NCI-H446 treated with DMSO at 0.1 percent for 48 hours (cell line): ENCODE results near the gene SLC16A3.
A peak's percentile ranks its signal among the peaks of the same experiment; 100 is the strongest.

Experiments
- DNase-seq: peaks from one replicate; lab custom pipeline; 2025; lab: John Stamatoyannopoulos, UW

The SLC16A3 gene

DNA sequence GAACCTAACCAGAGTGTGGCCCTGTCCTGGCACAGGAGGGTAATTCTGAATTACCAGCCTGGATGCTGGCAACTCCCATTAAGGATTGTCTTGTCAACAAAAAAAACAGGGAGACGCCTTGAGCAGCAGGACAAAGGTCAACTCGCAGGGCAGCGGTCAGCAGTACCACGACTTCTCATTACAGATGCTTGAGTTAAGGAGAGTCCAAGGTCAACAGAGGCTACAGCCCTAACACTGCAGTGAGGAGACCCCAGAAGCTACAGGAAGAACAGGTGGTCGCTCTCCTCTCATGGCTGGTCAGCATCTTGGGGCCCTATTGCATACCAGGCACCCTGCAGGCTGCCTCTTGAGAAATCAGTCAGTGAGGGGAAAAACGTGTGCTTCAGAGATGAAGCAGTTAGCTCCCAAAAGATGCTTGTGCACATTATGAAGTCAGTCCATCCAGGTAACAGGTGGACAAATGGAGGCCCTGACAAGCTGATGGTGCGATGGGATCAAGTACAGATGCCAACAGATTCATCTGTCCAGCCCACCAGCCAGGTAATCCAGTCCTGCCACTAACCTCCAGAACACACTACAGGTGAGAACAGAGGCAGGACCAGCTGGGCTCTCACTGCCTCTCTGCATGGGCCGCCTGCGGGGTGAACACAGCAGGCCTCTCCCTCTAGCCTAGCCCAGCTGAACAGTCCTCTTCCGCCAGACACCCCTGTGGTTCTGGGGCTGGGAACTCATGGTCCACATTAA is 40.5 kb downstream of the SLC16A3 start:
- DNase-seq, result no peak

DNA sequence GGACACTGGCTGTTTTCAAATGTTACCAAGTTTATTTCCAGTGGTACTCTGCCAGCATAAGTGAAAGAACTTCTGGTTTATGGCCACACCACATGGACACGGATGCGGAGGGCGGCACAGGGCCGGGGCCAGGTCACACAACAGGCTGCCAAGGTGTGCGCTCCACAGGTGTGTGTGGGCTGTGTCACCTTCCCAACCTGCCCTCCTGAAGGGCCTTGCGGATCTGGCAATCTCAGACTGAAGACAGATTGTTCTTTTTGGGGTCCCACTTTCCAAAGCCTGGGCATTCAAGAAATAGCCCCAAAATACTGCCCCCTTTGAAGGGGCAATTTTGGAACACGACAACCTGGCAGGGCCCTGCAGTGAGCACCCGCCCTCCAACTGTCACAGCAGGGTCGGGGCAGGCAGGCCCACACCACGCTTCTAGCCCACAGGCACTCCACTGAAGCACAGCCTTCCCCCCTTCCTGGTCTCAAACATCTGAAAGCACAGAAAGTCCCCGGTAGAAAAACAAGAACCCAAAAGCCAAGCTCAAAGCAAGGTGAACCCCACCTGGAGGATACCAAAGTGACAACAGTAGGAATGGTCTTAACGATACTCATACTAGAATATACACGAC is 41.1 kb downstream of the SLC16A3 start:
- no peak for DNase-seq

DNA sequence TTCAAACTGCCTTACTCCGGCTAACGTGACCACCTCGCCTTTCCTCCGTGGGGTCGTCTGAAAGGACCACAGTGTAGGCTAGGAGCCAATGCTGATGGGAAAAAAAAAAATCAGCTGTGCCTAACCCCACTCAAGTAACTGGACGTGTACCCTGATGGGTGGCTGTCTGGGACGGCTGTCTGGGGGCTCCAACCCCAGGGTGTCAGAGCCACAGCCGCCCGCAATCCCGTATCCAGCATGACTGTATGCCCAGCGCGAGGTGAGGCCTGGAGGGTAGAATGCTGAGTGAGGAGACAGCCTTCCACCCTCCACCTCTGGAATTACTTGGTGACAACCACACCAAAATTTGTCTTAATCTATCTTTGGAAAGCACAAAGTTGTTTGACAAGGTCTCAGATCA is 41.8 kb downstream of the SLC16A3 start:
- DNase-seq, result no peak

DNA sequence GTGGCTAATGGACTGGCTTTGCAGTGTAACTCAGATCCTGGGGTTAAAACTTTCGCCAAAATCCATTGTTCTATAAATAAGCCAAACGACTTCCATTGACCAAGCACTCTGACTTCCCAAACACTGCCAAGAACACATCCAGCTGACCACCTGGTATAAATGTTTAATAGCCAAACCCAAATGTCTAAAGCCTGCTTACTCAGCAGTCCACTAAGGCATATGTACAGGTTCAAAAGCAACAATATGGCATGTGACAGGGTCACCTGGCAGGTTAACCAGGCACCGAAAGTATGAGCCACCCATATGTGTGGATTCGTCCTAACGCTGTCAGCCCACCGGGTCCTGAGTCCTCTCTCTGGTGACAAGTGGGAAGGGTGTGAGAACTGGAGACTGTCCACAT is 42.6 kb downstream of the SLC16A3 start:
- DNase-seq, result no peak

DNA sequence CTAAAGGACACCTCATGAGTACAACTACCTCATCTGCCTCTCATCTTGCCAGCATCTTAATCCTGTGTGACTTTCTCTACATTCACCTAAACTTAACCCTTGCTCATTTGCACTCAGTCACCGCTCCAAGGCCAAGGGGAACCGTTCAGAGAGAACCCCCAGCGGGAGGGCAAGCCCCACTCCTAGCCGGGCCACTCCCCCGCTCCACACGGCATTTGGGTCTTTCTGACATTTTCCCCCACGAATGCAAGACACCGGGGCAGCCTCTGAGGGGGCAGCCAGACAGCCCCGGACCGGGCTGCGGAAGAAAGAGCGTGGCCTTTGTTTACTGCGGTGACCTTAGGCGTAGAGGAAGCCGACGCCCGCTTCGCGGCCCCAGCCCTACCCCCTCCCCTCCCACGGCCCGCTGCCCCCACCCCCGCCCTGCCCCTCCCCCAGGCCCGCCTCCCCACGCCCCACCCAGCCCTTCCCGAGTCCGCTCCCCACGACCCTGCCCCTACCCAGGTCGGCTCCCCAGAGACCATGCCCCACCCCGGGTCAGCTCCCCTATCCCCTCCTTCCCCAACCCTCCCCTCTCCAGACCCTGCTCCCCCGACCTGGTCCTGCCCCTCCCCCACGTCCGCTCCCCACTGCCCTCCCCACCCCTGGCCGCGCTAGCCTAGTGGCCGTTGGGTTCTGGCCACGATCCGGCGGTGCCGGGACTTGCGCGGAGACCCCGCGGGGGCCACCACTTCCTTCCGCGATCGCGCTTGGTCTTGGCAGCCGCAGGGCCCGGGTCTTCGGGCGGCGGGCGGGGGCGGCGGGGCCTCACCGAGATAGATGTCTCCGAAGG is 43.9 kb downstream of the SLC16A3 start:
- DNase-seq, result no peak

DNA sequence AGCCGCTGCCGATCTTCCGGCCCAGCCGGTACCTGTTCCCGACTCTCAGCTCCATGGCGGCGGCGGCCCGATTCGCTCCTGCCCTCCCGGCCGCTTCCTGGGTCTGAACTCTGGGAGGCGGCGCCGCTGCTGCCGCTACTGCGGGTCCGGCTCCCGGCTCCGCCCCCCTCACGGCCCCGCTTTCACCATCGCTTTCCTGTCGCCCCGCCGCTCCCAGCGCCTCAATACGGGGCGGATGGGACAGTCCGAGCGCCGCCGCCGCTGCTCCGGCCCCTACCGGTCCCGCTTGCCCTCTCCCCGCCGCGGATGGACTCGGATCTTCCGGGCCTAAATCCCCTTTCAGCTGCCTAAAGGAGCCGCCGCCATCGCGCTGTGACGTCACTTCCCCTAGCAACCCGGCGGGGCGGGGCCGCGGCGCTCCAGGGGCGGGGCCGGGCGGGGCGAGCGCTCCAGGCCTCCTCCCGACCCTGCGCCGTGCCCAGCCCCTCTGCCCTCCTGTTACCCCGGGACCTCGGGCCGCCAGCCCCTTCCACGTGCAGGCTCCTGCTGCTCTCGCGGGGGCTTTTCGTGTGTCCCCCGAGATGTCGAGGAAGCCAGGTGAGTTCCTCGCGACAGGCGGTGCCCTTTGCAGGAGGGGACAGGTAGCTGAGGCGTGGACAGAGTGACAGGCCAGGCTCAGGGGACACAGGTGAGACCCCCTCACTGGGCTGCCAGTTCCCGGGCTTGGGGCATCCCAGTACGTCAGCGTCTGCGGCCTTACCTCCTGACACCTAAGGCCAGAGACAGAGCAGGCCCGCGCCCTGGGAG is 44.7 kb downstream of the SLC16A3 start, which contains the start of gene CSNK1D:
CSNK1D (minus strand) TSS at position 374 of the 807 bp plus-strand sequence; CDS start at position 55, 319 bp downstream.
- peak; percentile 74 for DNase-seq

DNA sequence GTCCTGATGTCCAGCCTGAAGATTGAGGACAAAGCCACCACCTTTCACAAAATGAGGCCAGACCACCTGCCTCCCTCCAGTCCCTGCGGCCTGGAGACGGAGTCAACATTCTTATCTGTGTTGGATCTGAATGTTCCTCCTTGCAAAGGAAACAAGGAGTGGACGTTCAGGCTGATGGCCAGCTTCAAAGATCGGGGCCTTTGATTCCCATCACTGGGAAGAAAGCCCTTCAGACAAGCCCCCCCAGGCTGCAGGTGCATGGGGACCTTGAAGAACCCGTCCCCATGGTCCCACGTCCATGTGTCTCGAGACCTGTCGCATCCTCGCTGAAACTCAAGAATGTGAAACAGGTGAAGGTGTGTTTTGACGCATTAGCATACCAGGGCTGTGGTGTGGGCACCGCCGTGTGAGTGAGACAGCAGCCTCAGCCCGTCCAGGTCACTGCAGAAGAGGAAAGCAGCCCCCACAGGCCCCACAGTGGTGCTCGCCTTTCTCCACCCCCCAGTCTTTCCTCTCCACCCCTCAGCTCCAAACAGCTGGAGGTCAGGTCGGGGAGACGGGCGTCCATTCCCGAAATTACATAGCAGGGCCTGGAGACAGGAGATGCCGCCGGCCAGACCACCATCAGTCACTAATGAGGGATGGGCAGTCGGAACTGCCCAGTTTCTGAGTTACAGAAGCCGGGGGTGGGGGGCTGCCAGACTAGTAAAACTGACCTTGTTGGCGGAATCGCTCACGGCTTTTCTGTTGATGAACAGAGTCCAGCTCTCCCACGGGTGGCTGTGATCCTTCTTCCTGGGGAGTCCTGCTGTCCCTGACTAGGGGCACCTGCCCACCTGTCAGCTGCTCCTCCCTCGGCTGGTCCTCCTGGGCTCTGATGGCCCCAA is 45.5 kb downstream of the SLC16A3 start:
- no peak for DNase-seq

DNA sequence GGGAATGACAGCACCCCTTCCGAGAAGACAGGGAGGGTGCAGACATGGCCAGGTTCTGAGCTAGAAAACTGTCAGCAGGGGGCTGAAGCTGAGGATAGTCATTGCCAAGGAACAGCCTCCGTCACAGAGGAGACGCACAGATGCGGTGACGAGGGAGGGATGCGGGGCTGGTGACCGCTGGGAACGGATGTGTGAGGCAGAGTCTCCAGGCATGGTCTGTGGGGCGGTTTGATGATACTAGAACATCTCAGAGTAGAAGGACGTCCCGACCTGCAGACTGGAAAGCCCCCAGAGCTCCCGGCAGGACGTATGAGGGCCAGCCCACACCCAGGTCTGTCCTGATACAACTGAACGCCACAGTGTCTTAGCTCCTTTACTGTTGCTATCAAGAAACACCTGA is 46.5 kb downstream of the SLC16A3 start:
- no peak for DNase-seq

DNA sequence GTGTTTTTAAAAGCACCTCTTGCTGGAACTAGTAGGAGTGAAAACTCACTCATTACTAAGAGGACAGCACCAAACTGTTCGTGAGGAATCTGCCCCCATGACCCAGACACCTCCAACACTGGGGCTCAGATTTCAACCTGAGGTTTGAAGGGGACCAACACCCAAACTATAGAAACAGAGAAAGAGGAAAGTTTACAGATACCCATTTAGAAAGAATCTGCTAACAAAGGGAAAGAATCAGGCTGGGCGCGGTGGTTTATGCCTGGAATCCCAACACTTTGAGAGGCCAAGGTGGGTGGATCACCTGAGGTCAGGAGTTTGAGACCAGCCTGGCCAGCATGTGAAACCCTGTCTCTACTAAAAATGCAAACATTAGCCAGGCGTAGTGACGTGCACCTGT is 48.1 kb downstream of the SLC16A3 start:
- no peak for DNase-seq

DNA sequence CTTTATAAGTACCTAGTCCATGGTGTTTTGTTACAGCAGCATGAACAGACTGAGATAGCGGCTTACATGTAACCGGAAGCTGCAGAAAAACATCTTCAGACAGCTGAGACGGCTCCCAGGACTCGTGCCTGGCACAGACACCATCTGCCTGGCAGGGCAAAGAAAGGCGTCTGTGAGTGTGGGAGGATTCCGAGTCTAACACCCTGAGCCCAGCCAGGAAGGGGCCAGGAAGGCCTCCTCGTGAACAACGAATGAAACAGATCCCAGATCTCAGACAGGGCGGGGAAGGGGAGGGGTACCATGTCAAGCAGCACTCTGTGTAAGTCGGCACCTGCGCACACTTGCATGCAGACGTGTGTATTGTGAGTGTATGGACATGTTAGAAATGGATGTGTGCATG is 49.0 kb downstream of the SLC16A3 start:
- no peak for DNase-seq

DNA sequence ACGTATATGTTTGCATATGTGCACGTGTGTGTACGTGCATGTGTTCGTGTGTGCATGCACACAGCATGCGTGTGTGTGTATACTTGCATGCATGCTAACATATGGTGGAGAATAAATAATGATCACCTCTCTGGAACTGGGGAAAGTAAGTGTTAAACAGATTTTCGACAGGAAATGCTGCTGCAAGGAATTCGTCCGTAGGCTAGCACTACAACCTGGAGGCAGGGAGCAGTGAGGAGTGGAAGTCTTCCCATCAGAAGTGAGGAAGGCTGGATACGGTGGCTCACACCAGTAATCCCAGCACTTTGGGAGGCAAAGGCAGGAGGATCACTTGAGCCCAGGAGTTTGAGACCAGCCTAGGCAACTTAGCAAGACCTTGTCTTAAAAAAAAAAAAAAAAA is 49.5 kb downstream of the SLC16A3 start:
- no peak for DNase-seq

DNA sequence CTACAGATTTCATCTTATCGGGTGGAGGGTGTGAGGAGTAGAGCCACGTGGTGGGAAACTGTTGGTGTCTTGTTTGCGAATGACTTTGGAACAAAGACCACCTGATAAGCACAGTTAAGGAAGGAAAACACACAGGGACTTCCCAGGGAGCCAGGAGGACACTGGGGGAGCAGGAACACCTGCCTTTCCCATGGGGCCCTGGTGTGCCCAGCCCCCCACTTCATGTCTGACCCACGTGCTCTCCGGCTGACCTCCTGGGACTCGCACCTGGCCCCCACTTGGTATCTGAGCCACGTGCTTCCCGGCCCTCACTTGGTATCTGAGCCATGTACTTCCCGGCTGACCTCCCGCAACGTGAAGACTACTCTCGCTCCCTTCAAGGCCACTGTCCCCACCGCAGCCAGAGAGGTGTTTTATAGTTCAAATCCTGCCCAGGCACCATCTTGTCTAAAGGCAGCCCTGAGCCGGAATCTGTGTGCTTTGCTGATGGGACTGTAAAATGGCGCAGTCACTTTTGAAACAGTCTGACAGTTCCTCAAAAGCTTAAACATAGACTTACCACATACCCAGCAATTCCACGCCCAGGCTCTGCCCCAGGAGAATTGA is 50.0 kb downstream of the SLC16A3 start:
- no peak for DNase-seq

DNA sequence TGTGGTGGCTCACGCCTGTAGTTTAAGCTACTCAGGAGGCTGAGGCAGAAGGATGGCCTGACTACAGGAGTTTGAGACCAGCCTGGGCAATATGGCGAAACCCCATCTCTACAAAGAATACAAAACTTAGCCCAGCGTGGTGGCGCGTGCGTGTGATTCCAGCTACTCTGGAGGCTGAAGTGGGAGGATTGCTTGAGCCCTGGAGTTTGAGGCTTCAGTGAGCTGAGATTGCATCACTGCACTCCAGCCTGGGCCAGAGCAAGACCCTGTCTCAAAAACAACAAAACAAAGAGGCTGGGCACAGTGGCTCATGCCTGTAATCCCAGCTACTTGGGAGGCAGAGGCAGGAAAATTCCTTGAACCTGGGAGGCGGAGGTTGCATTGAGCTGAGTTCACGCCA is 51.7 kb downstream of the SLC16A3 start:
- DNase-seq, result no peak

DNA sequence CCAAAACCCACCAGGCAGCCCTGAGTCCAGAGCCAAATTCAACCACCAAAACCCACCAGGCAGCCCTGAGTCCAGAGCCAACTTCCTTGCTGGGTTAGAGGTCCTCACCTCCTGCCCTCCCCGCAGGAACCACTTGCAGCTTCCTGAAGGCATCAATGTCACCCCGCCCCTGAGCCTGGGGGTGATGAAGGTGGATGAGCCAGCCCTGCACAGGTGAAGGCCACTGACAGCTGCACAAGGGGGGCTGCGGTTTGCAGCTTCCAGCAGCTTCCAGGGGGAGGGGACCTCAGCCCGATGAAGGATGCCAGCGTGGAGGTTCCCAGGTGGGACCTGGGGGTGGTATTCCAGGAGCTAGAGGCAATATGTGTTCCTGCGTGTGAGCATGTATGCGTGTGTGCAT is 52.2 kb downstream of the SLC16A3 start:
- no peak for DNase-seq

DNA sequence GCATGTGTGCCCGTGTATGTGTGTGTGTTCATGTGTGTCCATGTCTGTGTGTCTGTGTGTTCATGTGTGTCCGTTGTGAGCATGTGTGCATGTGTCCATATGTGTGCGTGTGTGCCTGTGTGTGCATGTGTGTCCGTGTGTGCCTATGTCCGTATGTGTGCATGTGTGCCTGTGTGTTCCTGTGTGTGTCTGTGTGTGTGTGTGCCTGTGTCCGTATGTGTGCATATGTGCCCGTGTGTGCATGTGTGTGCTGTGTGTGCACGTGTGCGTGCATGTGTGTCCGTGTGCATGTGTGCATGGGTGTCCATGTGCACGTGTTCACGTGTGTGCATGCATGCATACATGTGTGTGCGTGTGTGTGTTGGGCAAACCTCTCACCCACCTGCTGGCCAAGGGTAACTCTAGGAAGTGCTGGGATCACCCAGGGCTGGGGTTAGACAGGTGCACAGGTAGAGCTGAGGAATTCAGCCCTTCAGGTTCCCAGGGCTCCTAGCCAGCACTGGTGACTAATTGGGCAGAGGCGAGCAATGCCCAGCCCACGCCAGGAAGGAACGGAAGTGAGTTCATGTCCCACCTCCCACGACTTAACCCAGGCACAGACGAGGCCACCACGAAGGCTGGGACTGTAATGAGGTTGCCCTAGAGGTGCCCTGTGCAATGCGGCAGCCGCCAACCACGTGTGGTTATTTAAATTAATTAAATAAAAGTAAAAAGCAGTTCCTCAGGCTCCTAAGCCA is 52.8 kb downstream of the SLC16A3 start:
- DNase-seq, result no peak

DNA sequence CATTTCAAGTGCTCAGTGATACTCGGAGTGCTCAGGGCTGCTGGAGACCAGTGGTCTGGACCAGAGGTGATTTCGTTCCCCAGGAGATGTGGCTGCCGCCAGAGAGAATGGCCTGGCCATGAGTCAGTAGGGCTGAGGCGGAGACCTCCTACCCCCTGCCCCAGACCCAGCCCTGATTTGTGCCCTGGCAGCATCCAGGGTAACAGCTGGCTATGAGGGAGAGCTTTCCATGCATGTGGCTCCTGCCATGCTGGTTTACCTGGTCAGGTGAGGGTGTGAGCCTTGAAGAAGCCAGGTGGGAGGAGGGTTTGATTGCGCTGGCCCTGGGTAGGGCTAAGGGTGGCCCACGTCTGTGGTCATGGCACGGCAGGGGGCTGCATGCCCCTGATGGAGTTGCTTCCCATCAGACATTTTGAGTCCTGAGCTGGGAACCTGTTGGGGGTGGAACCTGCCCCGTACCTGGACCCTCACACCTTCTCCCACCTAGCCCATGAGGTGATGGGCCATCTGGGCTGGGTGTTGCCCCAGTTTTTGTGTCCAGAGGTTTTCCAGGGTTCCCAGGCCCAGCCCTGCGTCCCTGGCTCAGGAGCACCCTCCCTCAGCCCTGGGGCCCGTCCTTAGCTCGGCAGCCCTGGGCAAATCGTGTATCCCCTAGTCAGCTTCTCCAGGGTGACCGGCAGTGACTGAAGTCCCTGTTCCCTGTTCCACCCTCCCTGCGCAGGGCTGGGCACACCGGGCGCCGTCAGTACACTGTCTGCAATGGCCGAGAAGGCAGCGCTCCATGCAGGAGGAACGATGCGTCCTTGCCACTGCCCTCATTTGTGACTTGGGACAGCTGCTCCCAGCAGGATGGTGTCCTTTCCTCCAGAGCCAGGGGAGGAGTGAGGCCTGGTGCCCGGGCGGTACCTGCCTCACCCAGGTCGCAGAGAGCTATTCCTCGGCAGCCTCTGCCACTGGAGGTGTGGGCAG is 53.7 kb downstream of the SLC16A3 start:
- no peak for DNase-seq

DNA sequence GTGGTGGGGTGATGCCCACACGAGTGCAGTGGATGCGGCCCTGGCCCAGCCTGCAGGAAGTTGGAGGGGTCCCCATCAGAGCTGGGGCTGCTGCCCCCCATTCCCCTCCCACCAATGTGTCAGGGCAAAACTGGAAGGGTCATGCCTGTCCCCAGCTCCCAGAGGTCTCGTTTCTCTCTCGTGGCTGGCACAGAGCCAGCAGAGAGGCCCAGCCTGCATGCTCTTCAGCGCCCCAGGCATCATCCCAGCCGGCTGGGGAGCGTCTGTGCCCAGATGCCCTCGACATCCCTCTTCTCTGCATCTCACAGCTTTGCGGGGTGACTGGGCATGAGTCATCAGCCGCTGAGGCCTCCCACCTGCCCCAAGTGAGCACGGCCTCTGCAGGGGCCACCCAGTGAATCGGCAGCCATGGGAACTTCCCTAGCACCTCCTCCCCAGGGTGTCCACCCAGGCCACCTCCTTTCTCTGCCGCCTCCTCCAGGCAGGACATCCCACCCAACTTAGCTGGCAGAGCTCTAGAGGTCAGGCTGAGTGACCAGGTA is 54.4 kb downstream of the SLC16A3 start:
- no peak for DNase-seq

DNA sequence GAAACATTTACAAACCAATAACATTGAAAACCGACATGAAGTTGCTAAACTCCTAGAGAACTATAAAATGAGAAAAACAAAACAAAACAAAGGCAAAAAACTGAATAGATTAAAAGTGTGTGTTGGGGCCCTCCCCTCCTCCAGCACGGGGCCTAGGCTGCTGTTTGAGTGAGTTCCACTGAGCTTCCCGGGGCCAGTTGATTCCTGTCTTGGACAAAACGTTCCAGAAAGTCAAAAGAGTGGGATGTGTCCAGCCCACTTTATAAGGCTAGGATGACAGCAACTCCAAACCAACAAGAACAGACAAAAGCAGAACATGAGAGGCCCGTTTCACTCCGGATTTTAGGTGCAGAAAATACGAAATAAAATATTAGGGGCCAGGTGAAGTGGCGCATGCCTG is 56.3 kb downstream of the SLC16A3 start:
- no peak for DNase-seq
